ENCODE data around the gene HMCN2. TPM values are rescaled to one million over a fixed set of nuclear protein-coding genes. Genes with fewer than 3 reads are reported as not detected.

The HMCN2 gene
- total RNA-seq, 1 donor from 2014 or later, result 0.15 TPM

- Histone ChIP-seq H2AFZ (replicated peaks) (no peak overlapping the region), H3K4me3 (no peak overlapping the region), H3F3A (ENCODE audit: low read depth) (no peaks in the 10 kb centered on the region), H3K27me3 (no peaks in the 10 kb centered on the region), H3K4me2 (no peak overlapping the region), H3K27ac (no peak overlapping the region), H3K9me3 (ENCODE audit: low read depth) (no peaks in the 10 kb centered on the region), H3K9ac (no peak overlapping the region), H3K4me1 (peaks cover 4% of the 10 kb centered on the region), H4K20me1 (ENCODE audit: low read depth) (no peaks in the 10 kb centered on the region), H3K79me2 (ENCODE audit: low read depth) (no peaks in the 10 kb centered on the region), H3K36me3 (no peaks in the 10 kb centered on the region)
- H3K4me1 Mint-ChIP-seq, result peaks cover 26% of the 10 kb centered on the region
- TF ChIP-seq CTCF (IDR thresholded peaks at IDR 0.05), result no peak
- no peak for TF ChIP-seq EZH2 (IDR thresholded peaks at IDR 0.05)
- no peak for TF ChIP-seq EZH2phosphoT487 (IDR thresholded peaks at IDR 0.05)
- no peaks in the 10 kb centered on the region for H3K36me3 Mint-ChIP-seq
- H3K9me3 Mint-ChIP-seq, result no peaks in the 10 kb centered on the region
- H3K27ac Mint-ChIP-seq, result no peak overlapping the region
- no peak overlapping the region for H3K4me3 Mint-ChIP-seq
- no peak for DNase-seq (ENCODE audit: low spot score)
- H3K27me3 Mint-ChIP-seq (ENCODE audit: insufficient read depth, low read depth), result peaks cover 8% of the 10 kb centered on the region
Measured at GRCh38 chr9:130239363-130239695, 26.2 kb upstream of the HMCN2 start.

GRCh38 chr9:130239741-130240241, 25.8 kb upstream of the HMCN2 start:
- no peak overlapping the region for H3K9ac ChIP-seq
- TF ChIP-seq EZH2 (IDR thresholded peaks at IDR 0.05), result no peak
- TF ChIP-seq CTCF (IDR thresholded peaks at IDR 0.05), result no peak
- no peak for TF ChIP-seq EZH2phosphoT487 (IDR thresholded peaks at IDR 0.05)
- no peak overlapping the region for H3K4me3 Mint-ChIP-seq
- H3K27me3 ChIP-seq, result no peaks in the 10 kb centered on the region
- no peaks in the 10 kb centered on the region for H3K36me3 ChIP-seq
- no peaks in the 10 kb centered on the region for H4K20me1 ChIP-seq (ENCODE audit: low read depth)
- H3K4me3 ChIP-seq, result no peak overlapping the region
- no peaks in the 10 kb centered on the region for H3K9me3 Mint-ChIP-seq
- no peaks in the 10 kb centered on the region for H3F3A ChIP-seq (ENCODE audit: low read depth)
- no peak overlapping the region for H3K4me2 ChIP-seq
- H3K4me1 ChIP-seq, result peaks cover 4% of the 10 kb centered on the region
- H3K4me1 Mint-ChIP-seq, result peaks cover 26% of the 10 kb centered on the region
- H3K27ac ChIP-seq, result no peak overlapping the region
- peak overlapping the region; percentile 62 for H3K27ac Mint-ChIP-seq
- no peak for DNase-seq (ENCODE audit: low spot score)
- no peak overlapping the region for H2AFZ ChIP-seq (replicated peaks)
- no peaks in the 10 kb centered on the region for H3K79me2 ChIP-seq (ENCODE audit: low read depth)
- no peaks in the 10 kb centered on the region for H3K9me3 ChIP-seq (ENCODE audit: low read depth)
- H3K36me3 Mint-ChIP-seq, result no peaks in the 10 kb centered on the region
- peaks cover 8% of the 10 kb centered on the region for H3K27me3 Mint-ChIP-seq (ENCODE audit: insufficient read depth, low read depth)

GRCh38 chr9:130240410-130241197, 25.0 kb upstream of the HMCN2 start:
- H2AFZ ChIP-seq (replicated peaks), result peak overlapping the region; percentile 48
- H3K4me2 ChIP-seq, result no peak overlapping the region
- no peaks in the 10 kb centered on the region for H3F3A ChIP-seq (ENCODE audit: low read depth)
- H3K4me1 Mint-ChIP-seq, result peaks cover 25% of the 10 kb centered on the region
- peaks cover 8% of the 10 kb centered on the region for H3K27me3 Mint-ChIP-seq (ENCODE audit: insufficient read depth, low read depth)
- TF ChIP-seq EZH2 (IDR thresholded peaks at IDR 0.05), result no peak
- TF ChIP-seq EZH2phosphoT487 (IDR thresholded peaks at IDR 0.05), result no peak
- no peak for TF ChIP-seq CTCF (IDR thresholded peaks at IDR 0.05)
- H3K9ac ChIP-seq, result no peak overlapping the region
- peak overlapping the region; percentile 91 for H3K27ac Mint-ChIP-seq
- no peak overlapping the region for H3K4me3 Mint-ChIP-seq
- no peak overlapping the region for H3K4me3 ChIP-seq
- no peaks in the 10 kb centered on the region for H3K36me3 Mint-ChIP-seq
- no peaks in the 10 kb centered on the region for H3K36me3 ChIP-seq
- H3K27me3 ChIP-seq, result no peaks in the 10 kb centered on the region
- DNase-seq (ENCODE audit: low spot score), result peak; percentile 77
- H4K20me1 ChIP-seq (ENCODE audit: low read depth), result no peaks in the 10 kb centered on the region
- no peak overlapping the region for H3K27ac ChIP-seq
- H3K9me3 Mint-ChIP-seq, result no peaks in the 10 kb centered on the region
- no peaks in the 10 kb centered on the region for H3K9me3 ChIP-seq (ENCODE audit: low read depth)
- H3K79me2 ChIP-seq (ENCODE audit: low read depth), result no peaks in the 10 kb centered on the region
- peaks cover 4% of the 10 kb centered on the region for H3K4me1 ChIP-seq

Data from neural progenitor cell (in vitro differentiated cells).